ENCODE results near the gene IFIT5.

Gene IFIT5

DNA sequence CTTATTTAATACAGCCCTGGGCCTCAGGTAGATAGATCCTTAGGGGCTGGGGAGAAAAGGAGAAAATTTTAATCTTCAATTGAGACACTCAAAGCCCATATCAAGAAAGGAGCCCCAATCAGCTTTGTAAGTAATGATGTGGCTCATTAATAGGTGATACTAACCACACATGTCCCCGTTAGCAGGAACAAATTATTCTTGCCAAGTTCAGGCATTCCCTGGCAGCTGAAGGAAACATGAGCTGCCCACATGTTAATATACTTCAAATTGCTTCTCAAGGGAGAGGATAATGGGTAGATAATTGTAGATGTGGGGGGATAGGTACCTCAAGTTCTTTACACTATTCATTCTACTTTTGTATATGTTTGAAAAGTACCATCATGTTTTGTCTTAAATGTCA lies 14.5 kb downstream of the IFIT5 start:
- H3K79me2 ChIP-seq (ENCODE audit: insufficient read depth, low read length): no peaks in the 10 kb centered on the region
- H3K9me3 ChIP-seq (ENCODE audit: low read length): no peaks in the 10 kb centered on the region
- TF ChIP-seq, protein P1, sequence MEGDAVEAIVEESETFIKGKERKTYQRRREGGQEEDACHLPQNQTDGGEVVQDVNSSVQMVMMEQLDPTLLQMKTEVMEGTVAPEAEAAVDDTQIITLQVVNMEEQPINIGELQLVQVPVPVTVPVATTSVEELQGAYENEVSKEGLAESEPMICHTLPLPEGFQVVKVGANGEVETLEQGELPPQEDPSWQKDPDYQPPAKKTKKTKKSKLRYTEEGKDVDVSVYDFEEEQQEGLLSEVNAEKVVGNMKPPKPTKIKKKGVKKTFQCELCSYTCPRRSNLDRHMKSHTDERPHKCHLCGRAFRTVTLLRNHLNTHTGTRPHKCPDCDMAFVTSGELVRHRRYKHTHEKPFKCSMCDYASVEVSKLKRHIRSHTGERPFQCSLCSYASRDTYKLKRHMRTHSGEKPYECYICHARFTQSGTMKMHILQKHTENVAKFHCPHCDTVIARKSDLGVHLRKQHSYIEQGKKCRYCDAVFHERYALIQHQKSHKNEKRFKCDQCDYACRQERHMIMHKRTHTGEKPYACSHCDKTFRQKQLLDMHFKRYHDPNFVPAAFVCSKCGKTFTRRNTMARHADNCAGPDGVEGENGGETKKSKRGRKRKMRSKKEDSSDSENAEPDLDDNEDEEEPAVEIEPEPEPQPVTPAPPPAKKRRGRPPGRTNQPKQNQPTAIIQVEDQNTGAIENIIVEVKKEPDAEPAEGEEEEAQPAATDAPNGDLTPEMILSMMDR (IDR thresholded peaks at IDR 0.05; ENCODE audit: low read length): no peak
- no peak for TF ChIP-seq EZH2 (IDR thresholded peaks at IDR 0.05; ENCODE audit: borderline replicate concordance, low read length)
- H2AFZ ChIP-seq (ENCODE audit: low read length): no peak overlapping the region
- H3K27me3 ChIP-seq (ENCODE audit: insufficient read depth, low read length): no peaks in the 10 kb centered on the region
- no peak overlapping the region for H3K27ac ChIP-seq (ENCODE audit: low read depth, low read length, poor library complexity, severe bottlenecking)
- H3K36me3 ChIP-seq (ENCODE audit: insufficient read depth, low read length): no peaks in the 10 kb centered on the region
- no peaks in the 10 kb centered on the region for H3K4me1 ChIP-seq (ENCODE audit: insufficient read depth, low read length, severe bottlenecking)
- no peaks in the 10 kb centered on the region for H3K9me2 ChIP-seq (ENCODE audit: low read depth, low read length)
- H4K20me1 ChIP-seq (ENCODE audit: insufficient read depth, low read length): no peaks in the 10 kb centered on the region
- no peak overlapping the region for H3K4me3 ChIP-seq (ENCODE audit: low read depth, low read length, poor library complexity, severe bottlenecking)
- no peak overlapping the region for H3K9ac ChIP-seq (ENCODE audit: low read length)
- H3F3A ChIP-seq (ENCODE audit: insufficient read depth, low read length): no peaks in the 10 kb centered on the region
- H3K4me2 ChIP-seq (ENCODE audit: low read length): no peak overlapping the region

DNA sequence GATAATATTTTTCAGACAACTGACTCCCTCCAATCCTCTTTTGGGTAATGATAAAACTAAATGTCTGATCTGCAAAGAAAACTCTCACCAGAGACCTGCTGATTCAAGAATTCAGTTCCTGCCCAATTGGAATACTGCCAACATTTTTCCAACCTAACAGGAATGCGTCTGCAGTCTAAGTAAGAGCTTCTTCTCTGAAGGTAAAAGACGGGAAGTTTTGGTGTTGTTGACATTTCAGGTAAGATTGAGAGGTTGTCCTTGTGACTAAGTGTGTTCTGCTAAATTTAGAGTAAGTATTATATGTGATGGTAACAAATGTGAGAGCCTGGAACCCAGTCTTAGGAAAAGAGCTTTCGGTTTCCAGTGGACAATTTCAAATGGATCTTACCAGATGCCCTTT lies 17.6 kb downstream of the IFIT5 start:
- no peak overlapping the region for H3K9ac ChIP-seq (ENCODE audit: low read length)
- H3K9me2 ChIP-seq (ENCODE audit: low read depth, low read length): no peaks in the 10 kb centered on the region
- H4K20me1 ChIP-seq (ENCODE audit: insufficient read depth, low read length): no peaks in the 10 kb centered on the region
- no peaks in the 10 kb centered on the region for H3K79me2 ChIP-seq (ENCODE audit: insufficient read depth, low read length)
- H2AFZ ChIP-seq (ENCODE audit: low read length): no peak overlapping the region
- no peaks in the 10 kb centered on the region for H3K4me1 ChIP-seq (ENCODE audit: insufficient read depth, low read length, severe bottlenecking)
- H3K4me3 ChIP-seq (ENCODE audit: low read depth, low read length, poor library complexity, severe bottlenecking): no peak overlapping the region
- H3K27ac ChIP-seq (ENCODE audit: low read depth, low read length, poor library complexity, severe bottlenecking): no peak overlapping the region
- no peaks in the 10 kb centered on the region for H3K9me3 ChIP-seq (ENCODE audit: low read length)
- no peaks in the 10 kb centered on the region for H3K27me3 ChIP-seq (ENCODE audit: insufficient read depth, low read length)
- H3F3A ChIP-seq (ENCODE audit: insufficient read depth, low read length): no peaks in the 10 kb centered on the region
- H3K4me2 ChIP-seq (ENCODE audit: low read length): no peak overlapping the region
- TF ChIP-seq, protein P1 (IDR thresholded peaks at IDR 0.05; ENCODE audit: low read length): no peak
- no peak for TF ChIP-seq EZH2 (IDR thresholded peaks at IDR 0.05; ENCODE audit: borderline replicate concordance, low read length)
- no peaks in the 10 kb centered on the region for H3K36me3 ChIP-seq (ENCODE audit: insufficient read depth, low read length)

DNA sequence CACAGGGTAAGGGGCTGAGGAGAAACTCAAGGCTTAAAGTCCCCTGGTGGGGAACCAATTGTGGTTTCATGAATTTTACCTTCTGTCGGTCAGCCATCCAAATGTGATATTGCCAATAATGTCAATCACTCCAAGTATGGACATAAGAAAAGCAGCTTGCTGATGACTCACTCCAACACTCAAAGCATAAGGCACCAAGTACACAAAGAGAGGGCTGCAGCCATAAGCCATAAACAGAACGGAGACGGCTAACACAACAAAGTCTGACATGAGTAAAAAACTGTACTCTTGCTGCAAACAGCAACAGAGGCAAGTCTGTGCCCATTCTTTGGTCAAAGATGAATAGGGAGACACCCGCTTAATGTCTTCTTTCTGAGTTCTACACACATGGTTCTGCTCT lies 24.2 kb downstream of the IFIT5 start:
- no peaks in the 10 kb centered on the region for H4K20me1 ChIP-seq (ENCODE audit: insufficient read depth, low read length)
- no peak overlapping the region for H3K4me3 ChIP-seq (ENCODE audit: low read depth, low read length, poor library complexity, severe bottlenecking)
- H2AFZ ChIP-seq (ENCODE audit: low read length): no peak overlapping the region
- H3K4me2 ChIP-seq (ENCODE audit: low read length): no peak overlapping the region
- H3K79me2 ChIP-seq (ENCODE audit: insufficient read depth, low read length): no peaks in the 10 kb centered on the region
- H3K36me3 ChIP-seq (ENCODE audit: insufficient read depth, low read length): no peaks in the 10 kb centered on the region
- TF ChIP-seq, protein P1 (IDR thresholded peaks at IDR 0.05; ENCODE audit: low read length): no peak
- no peak for TF ChIP-seq EZH2 (IDR thresholded peaks at IDR 0.05; ENCODE audit: borderline replicate concordance, low read length)
- no peak overlapping the region for H3K9ac ChIP-seq (ENCODE audit: low read length)
- no peaks in the 10 kb centered on the region for H3K4me1 ChIP-seq (ENCODE audit: insufficient read depth, low read length, severe bottlenecking)
- no peaks in the 10 kb centered on the region for H3K9me3 ChIP-seq (ENCODE audit: low read length)
- H3F3A ChIP-seq (ENCODE audit: insufficient read depth, low read length): no peaks in the 10 kb centered on the region
- no peaks in the 10 kb centered on the region for H3K27me3 ChIP-seq (ENCODE audit: insufficient read depth, low read length)
- no peak overlapping the region for H3K27ac ChIP-seq (ENCODE audit: low read depth, low read length, poor library complexity, severe bottlenecking)
- no peaks in the 10 kb centered on the region for H3K9me2 ChIP-seq (ENCODE audit: low read depth, low read length)
